Neural progenitor cell (in vitro differentiated cells): Measurements from ENCODE around the gene TDRD9.

Experiments used
- CTCF ChIP-seq: fragments of 200-600 bp; sonication (generic); IDR thresholded peaks from 2 replicates; pipeline ENCODE4 v1.5.1; 2017; ENCODE audit warnings: antibody characterized with exemption, mild to moderate bottlenecking
- EZH2phosphoT487 ChIP-seq: fragments of 200-600 bp; sonication (generic); IDR thresholded peaks from 2 replicates; pipeline ENCODE4 v1.6.1; 2017; ENCODE audit warnings: antibody characterized with exemption

GRCh38 chr14:104044016-104044415, 115.8 kb downstream of the TDRD9 start:
- no peak for TF ChIP-seq CTCF
- no peak for TF ChIP-seq EZH2phosphoT487
